ENCODE results near the gene AIG1.
"Not testable (repeated sequence)": the region's sequence is repeated elsewhere in the genome, so short reads cannot be mapped to it uniquely, and the experiment has no call there.

The AIG1 gene

DNA sequence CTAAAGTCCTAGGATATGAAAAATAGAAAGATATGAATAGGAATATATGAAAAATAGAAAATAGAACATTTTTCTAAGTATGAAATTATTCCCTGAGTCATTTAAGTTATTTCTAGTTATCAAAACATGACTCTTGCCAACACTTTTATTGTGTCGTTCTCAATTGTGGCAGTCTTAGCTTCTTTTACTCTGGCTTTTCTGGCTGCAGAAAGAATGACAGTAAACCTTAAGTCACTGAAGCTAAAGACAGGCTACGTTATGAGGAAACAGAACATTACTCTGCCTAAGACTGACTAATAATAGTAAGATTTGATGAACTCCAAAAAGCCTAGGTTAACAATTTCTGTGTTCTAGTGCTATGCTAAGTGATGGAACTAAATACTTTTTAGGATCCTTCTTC is 74.6 kb downstream of the AIG1 start:
- DNase-seq, result no peak

DNA sequence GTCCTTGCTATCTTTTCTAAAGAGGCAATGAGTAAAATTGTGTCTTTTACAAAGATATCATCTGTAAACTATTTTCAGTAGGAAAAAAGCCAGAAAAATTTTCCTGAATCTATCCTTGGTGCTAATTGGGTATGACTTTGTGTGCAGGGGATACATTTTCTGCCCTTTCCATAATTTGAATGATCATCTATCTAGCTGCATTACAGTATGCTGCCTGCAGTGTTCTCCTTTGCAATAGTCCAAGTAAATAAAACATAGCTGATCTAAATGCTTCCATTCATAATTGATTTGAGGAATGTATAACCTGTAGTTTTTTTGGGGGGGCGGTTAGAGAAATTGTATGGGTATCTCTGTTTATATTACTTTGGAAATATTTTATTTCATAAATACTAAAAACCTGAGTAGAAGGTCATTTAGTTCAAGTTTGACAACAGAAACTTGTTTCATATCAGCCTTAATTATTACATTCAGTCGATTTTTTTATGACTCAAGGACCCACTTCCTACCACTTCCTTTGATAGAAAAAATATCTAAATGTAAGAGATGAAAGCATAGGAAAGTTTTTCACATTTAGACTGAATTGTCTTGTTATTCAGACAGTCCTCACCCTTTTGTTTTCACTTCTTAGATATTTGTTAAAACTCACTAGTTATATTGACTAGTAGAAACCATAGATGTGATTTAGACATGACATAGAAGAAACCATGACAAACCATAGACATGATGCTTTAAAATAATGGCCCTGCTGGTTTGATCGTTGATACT is 75.3 kb downstream of the AIG1 start:
- DNase-seq, result no peak

DNA sequence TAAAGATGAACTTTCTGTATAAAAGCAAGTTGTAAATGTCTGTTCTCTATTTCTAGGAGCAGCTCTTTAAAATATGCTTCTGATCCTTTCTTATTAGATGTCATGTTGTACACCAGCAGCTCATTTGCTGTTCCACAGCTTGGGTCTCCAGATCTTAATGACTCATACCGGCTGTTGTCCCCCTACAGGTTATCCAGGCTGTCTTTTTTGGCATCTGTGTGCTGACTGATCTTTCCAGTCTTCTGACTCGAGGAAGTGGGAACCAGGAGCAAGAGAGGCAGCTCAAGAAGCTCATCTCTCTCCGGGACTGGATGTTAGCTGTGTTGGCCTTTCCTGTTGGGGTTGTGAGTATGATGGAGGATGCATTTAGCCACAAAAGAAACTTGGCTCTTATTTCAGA is 76.0 kb downstream of the AIG1 start:
- no peak for DNase-seq

DNA sequence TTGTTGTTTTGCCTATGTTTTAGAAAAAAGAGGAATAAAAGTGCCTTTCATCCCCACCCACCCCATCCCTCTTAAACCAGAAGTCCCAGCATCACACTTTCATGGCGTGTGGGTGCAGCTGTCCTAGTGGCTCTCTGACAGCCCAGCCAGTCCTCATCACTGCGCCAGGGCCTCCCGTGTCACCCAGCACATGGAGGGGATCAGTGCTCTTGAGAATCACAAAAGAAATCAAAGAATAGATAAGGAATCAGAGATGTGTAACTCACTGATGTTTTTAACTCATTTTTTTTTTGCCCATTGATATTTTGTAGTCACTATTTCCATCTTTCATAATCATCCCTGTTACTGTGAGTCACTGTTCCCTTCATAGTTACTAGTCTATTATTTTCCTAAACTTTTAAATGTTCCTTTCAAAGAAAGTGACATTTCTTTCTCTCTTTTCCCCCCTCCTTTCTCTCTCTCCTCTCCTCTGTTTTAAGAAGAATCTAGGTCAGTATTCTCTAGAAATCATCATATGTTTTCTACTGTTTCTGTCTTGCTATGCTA is 78.6 kb downstream of the AIG1 start:
- DNase-seq, result no peak

DNA sequence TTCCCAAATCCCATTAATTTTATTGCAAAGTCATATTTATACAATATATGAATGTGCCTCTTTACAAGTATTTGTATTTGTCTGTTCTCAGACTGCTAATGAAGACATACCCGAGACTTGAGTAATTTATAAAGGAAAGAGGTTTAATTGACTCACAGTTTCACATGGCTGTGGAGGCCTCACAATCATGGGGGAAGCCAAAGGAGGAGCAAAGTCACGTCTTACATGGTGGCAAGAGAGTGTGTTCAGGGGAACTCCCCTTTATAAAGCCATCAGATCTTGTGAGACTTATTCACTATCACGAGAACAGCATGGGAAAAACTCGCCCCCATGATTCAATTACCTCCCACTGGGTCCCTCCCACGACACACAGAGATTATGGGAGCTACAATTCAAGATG is 79.2 kb downstream of the AIG1 start:
- not testable (repeated sequence) for DNase-seq

DNA sequence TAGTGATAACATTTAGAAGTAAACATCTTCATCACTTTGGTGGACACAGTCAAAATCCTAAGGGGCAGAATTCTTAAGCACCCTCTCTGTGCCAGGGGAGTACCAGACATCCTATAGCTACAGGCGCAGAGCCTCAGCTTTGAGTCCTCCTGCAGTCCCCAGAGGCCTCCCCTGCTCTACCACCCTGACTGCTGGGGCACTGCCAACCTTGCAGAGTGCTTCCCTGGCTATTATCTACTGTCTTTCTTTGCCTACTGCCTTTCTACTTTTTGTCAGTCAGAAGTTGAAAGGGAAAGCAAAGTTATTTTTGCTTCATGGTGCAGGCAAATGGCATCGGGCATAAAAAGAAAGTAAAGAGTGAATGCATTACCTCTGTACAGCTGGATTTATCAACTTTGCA is 80.1 kb downstream of the AIG1 start:
- no peak for DNase-seq

DNA sequence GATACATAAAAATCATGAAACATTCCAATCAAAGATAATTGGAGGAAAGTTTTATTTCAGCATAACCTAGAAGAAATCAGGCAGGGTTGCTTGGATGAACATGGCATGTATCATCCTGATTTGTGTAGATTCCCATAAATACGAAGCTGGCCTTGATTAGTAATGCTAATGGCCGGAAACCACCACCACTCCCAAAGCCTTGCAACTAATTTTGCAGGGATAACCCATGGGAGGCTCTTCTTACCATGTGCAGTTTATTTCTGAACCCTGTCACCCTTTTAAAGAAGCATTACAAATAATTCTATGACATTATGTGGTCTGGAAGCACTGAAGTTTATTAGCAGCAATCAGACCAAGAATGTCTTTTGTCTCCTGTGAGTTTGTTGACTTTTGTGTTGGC is 80.8 kb downstream of the AIG1 start:
- DNase-seq, result no peak

DNA sequence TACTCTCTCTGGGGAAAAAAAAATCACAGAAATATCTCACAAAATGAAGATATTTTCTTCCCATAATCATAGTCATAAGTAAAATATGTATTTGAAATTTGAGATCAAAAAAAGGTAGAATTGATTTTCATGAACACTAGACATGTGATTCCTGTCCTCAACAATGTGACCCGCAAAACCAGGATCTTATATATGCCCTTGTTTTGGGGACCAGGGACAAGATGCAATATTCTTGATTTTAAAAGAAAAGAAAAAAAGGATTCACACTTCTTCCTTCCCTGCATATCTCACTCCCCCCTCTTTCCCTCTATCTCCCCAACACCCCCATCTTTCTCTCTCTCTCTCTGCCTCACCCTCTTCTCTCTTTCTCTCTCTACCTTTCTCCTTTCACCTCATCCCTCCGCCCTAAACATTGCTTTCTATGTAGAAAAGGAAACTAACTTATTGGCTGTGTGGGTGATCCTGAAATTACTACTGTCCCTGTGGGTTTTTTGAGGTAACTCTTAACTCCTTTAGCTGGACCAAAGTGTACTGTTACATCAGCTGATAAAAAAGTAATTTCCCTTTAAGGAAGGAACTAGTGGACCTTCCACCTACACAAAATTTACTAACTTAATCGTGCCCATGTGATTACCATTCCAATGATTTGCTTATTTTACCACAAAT is 85.6 kb downstream of the AIG1 start:
- no peak for DNase-seq

DNA sequence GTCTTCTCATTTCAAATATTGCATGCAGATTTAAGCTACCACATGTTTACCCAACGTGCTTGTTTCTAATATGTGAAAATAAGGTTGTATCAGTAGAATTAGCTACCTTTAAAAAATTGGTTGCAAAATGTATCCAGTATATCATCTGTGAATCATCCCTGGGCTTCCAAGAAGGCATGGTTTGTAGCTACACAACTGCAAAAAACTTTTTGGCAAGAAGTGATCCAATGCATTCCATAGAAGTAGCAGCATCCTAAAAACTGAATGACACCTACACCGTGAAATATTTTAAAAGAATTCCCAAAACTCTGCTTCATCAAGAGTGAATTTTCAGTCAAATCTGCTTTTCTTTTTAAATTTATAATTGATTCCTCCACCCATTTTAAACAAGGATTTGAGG is 89.1 kb downstream of the AIG1 start:
- no peak for DNase-seq

DNA sequence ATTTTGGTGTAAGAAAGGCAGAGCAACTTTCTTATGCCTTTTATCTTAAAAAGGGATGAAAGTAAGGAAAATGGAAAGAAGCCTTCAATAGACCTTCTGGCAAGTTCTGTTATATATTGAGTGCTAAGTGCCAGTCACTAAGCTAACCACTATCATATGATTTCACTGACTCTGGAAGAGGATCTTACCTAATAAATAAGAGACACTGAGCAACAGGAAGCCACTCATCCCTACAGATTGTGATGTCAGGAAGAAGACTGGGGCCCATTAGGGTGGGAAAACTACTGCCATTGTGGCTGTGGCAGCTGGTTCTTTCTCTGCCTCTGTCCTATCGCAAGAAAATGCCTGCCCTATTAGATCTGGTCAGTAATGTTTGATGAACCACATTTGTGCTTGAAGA is 89.6 kb downstream of the AIG1 start:
- DNase-seq, result no peak

DNA sequence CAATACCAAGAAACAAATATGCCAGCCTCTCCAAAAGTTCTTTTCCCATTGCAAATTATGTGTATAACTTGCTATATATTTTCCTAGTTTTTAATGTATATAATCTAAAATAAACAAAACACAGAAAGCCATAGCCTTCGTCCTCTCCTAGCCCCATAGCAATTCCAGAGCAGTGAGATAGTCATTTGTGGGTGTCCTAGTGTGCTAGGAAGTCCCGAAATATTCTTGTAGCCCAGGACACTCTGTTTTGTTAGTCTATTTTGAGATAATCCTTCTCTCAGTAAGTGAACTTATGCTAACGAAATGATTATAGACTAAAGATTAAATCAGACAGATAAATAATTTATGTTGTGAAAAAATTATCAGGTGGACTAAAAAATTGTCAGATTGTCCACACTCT is 90.7 kb downstream of the AIG1 start:
- no peak for DNase-seq

DNA sequence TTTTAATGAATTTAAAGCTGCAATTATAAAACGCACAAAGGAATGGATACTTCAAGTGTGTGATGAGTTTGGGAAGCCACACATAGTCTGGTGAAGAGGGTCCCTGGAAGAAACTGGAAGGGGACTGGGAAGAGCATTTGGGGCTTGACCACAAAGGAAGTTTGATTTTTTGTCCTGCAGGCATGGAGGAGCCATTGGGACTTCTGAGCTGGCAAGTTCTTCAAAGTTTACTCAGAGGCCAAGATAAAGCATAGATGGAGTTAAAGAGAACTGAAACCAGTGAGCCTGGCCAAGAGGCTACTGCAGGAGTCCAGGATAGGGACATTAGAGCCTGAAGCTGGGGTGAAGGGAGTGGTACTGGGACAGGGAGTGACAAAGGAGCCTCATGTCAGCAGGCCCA is 95.0 kb downstream of the AIG1 start:
- DNase-seq, result no peak

DNA sequence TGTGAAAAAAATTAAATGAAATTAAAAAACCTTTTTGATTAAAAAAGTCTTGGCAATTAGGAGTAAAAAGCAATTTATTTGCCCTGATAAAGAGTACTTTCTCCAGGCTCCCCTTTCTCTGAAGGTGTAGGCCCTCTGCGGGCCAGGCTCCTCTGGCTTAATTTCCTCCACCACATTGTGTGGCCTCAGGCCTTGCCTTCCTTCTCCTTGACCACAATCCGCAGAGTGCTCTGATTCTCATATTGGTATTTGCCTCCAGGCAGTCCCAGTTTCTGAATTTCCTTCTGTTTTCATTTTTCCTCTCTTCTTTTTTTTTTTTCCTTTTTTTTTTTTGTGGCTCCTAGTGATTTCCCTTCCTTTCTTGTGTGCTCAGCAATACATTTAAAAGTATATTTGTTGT is 96.4 kb downstream of the AIG1 start:
- DNase-seq, result no peak

DNA sequence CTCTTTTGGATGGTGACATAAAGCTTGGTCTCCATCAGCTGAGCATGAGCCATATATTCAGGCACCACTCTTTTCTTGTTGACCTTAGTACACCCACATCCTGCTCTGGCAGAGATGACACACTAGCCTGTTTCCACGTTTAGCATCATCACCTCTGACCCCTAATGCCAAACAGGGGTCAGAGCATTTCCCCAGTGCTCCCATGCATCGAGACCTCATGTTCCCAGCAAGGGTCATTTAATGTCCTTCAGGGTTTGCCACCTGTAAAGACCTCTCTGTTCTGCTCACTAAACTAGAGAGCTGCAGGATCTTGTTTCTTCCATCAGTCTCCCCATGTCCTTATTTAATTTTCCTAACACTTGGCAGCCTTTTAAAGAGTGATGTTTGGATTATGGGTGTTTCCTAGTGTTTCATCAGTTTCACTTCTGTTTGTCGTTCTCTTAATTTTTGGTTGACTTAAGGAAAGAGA is 97.5 kb downstream of the AIG1 start:
- no peak for DNase-seq

DNA sequence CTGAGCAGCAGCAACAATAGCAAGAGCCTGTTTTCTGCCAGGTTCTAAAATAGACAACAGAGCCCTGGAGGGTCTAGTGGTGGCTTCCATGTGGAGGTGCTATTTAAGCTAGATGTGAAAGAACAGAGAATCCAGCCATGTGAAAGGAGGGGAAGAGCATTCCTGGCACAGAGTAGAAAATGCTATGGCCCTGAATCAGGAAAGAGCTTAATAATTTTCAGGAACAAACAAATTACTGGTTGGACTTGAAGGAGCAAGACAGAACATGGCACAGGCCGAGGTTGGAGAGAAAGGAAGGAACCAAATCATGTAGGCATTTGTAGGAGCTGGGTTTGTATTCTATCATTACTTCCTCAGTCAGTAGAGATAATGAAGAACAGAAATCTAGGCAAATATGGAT is 98.3 kb downstream of the AIG1 start:
- no peak for DNase-seq

DNA sequence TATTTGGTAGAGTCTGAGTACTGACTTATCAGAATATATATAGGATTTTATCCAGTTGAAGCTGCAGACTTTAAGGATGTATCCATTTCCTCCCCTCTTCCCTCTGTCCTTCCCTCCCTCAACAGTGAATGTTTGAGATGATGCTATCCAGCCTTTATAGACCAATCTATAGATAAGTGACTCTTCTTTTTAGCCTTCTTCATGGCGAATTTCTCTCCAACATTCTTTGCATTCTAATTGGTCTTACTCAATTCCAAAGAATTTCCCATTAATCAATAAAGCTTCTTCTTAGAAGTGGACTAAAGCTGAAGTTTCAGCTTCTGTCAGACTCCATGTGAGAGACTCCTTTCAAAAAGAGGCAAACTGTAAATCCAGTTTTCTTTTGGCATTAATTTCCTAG is 99.3 kb downstream of the AIG1 start:
- DNase-seq, result no peak

DNA sequence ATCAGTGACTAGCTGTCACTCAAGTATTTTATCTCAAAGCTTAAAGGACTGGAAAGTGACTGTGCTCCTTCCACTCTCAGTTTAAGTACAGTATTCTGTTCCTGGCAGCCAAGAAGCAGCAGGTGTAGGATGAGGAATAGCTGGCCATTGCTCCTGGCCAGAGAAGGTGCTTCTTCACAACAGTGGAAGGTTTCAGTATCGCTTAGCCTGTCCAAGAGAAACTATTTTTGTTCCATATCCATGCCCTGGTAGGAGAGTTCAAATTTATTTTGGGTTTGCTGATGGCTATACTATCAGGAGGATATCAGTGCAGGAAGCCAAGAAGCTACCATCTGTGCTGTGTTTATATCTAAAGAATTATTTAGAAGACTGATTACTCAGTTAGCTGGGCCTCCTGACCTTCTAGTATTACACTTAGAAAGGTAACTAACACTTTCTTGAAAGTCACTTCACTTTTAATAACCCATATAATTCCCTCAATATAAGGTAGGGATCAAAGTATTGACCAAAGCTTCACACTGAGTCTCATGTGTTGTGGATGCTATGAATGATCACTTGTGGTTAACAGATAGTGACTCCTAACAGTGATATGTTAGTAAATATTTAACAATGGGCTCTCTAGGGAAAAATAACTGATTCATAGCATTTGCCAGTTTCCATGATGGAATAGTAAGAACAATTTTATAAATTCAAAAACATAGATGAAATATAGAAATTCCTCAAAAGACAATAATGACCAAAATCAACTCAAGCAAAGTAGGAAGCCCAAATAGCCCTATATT is 99.9 kb downstream of the AIG1 start:
- no peak for DNase-seq

DNA sequence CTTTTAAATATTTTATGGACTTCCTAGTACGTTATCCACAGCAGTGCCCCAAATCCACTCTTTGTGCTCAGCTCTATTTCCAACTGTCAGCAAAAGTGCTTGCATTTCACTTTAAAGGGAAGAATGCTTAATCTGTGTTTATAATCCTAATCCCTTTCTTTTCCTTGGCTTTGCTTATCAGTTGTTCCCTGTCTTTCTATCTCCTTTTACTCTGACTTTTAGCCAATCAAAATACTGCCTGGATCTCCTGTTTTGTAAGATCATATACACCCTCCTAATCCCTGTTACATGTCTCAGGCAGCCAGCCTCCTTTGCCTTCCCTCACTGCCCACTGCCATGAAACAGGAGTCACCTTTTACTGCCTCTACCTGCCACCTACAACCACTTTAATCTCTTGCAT is 102.9 kb downstream of the AIG1 start:
- no peak for DNase-seq

DNA sequence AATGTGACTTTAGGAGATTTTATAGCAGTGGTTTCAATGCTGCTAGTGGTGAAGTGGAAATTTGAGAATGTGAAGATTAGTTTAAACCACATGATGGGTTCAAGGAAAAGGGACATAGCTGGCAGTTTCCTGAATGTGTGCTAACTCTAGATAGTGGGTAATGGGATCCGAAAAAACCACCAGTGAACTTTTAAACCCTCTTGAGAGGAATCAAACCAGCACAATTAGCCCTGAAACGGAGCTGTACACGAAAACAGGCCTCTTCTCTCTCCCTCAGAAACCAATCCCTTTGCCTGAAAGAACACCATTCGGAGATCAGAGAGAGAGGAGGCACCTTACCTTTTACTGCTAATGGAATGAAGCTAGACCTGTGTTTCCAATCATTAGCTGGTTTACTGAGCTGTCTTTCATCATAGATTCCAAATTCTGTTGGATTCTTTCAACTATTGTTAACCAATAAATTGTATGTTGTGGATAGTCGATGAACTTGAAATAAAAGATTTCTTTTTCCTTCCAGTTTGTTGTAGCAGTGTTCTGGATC is 103.9 kb downstream of the AIG1 start:
- no peak for DNase-seq

DNA sequence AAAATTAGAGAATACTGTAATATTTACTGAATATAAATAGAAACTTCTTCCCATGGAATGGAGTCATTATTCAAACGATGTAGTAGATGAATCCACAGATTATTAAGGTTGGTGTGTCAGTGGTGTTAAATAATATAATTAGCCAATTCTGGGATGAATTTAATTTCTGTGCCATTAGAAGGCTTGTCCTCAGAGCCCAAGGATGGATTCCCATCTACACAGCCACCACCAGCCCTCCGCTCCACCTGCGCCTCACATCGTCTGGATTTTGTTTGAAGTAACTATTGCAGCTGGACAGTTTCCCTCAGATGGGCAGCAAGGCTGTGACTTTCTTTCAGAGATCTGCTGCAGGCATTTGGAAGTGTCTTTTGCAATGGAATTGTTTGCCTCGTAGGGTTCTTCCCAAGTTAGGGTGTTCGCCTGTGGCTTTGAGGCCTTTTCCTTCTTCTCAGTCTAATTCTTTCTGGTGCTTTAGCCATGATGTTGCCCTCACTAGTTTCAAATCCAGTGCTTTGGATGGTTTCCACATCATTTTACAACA is 104.7 kb downstream of the AIG1 start:
- DNase-seq, result no peak

DNA sequence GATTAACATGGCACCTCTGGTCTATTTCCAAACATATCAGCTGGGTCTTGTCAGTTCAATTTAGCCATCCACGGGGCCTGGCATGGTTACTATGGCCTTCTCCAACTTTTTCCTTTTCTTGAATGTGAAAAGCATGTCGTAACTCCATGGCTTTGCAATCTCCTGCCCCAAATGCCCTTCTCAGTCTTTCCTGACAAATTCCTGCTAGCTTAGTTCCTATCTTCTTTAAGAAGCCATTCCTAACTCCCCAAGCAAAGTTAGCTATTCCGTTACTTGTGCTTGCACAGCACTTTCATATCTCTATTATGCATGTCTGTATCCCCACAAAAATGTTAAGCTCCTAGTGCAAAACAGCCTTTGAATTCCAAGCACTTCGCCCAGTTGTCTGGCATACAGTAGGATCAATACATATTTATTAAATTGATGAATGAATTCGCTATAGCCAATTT is 105.6 kb downstream of the AIG1 start:
- DNase-seq, result no peak

DNA sequence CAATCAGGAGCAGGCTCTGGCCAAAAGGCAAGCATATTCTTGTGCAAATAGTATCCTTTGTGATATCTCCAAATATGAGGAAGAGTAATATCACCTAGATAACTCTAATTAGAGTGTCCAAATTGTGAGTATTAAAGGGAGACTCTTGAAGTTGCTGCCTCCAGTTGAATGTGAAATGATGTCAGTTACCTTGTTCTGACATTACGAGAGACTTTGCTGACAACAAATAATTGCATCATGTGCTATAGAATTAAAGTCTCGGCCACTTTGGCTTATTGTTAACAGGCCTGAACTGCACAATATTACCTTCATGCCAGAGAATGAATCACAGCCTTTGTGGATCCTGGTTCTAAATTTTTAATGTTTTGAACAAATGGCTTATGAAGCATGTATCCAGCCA is 106.5 kb downstream of the AIG1 start:
- DNase-seq, result no peak

DNA sequence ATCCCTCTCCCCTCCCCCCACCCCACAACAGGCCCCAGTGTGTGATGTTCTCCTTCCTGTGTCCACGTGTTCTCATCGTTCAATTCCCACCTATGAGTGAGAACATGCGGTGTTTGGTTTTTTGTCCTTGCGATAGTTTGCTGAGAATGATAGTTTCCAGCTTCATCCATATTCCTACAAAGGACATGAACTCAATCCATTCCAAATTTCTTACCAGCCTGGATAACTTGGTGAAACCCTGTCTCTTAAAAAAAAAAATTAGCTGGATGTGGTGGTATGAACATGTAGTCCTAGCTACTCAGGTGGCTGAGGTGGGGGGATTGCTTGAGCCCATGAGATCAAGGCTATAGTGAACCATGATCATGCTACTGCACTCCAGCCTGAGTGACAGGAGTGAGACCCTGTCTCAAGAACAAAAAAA is 107.7 kb downstream of the AIG1 start:
- DNase-seq, result not testable (repeated sequence)

Data from CD4-positive, alpha-beta T cell treated with Interleukin-4 for 1 hour (primary cell).